ENCODE measurements around the gene ZNFX1. TPM values are rescaled to one million over a fixed set of nuclear protein-coding genes. Genes with fewer than 3 reads are reported as not detected.

Gene ZNFX1
- total RNA-seq, 1 experiment from 2014 or later, result 11.0 TPM

GRCh38 chr20:49288250-49288751 is 10.4 kb upstream of the ZNFX1 start (continued):
- no peak for TF ChIP-seq ZNF138 (CRISPR knock-in tag; conservative IDR thresholded peaks at IDR 0.05)
- TF ChIP-seq ATF1 (CRISPR knock-in tag; IDR thresholded peaks at IDR 0.05), result no peak
- no peak for TF ChIP-seq GRHL2 (CRISPR knock-in tag; IDR thresholded peaks at IDR 0.05; ENCODE audit: insufficient replicate concordance, severe bottlenecking)
- peak; percentile 59; the same call in 1 of the 2 replicates for TF ChIP-seq EMX1 (CRISPR knock-in tag; IDR thresholded peaks at IDR 0.05)
- TF ChIP-seq RELA (CRISPR knock-in tag; IDR thresholded peaks at IDR 0.05; ENCODE audit: borderline replicate concordance), result no peak
- TF ChIP-seq IRF2 (CRISPR knock-in tag; IDR thresholded peaks at IDR 0.05; ENCODE audit: borderline replicate concordance, low read depth), result no peak
- TF ChIP-seq TEAD1 (CRISPR knock-in tag; IDR thresholded peaks at IDR 0.05), result no peak
- TF ChIP-seq NR2C2 (CRISPR knock-in tag; IDR thresholded peaks at IDR 0.05), result no peak
- TF ChIP-seq PREB (CRISPR knock-in tag; IDR thresholded peaks at IDR 0.05; ENCODE audit: borderline replicate concordance), result no peak
- peak; percentile 61 for TF ChIP-seq ZNF671 (CRISPR knock-in tag; IDR thresholded peaks at IDR 0.05)
- no peak for TF ChIP-seq ZNF423 (CRISPR knock-in tag; IDR thresholded peaks at IDR 0.05)
- TF ChIP-seq, protein P1, sequence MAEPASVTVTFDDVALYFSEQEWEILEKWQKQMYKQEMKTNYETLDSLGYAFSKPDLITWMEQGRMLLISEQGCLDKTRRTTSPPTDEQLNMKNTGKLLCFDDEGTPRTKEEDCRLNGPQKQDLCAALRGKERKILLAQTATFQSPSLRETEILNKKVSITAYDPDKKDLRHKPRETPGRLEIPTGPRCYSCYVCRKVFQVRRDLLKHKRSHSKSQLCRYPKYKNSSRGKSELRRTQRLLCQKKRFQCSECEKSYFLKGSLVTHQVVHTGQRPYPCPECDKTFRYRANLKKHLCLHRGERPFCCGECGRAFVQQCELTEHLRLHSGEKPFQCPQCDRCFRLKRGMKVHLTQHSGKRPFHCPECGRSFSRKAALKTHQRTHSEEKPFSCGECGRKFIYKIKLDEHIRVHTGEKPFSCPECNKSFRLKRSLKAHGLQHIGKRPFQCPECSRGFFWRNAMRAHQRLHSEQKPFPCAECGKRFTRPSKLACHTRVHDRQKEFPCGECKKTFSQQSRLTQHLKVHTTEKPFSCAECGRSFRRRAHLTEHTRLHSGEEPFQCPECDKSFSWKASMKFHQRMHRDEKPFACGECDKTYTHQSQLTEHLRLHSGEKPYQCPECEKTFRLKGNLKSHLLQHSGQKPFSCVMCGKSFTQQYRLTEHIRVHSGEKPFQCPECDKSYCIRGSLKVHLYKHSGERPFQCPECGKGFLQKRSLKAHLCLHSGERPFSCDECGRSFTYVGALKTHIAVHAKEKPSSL (CRISPR knock-in tag; conservative IDR thresholded peaks at IDR 0.05), result no peak; the same call in 1 of the 2 replicates
- TF ChIP-seq, protein P2, sequence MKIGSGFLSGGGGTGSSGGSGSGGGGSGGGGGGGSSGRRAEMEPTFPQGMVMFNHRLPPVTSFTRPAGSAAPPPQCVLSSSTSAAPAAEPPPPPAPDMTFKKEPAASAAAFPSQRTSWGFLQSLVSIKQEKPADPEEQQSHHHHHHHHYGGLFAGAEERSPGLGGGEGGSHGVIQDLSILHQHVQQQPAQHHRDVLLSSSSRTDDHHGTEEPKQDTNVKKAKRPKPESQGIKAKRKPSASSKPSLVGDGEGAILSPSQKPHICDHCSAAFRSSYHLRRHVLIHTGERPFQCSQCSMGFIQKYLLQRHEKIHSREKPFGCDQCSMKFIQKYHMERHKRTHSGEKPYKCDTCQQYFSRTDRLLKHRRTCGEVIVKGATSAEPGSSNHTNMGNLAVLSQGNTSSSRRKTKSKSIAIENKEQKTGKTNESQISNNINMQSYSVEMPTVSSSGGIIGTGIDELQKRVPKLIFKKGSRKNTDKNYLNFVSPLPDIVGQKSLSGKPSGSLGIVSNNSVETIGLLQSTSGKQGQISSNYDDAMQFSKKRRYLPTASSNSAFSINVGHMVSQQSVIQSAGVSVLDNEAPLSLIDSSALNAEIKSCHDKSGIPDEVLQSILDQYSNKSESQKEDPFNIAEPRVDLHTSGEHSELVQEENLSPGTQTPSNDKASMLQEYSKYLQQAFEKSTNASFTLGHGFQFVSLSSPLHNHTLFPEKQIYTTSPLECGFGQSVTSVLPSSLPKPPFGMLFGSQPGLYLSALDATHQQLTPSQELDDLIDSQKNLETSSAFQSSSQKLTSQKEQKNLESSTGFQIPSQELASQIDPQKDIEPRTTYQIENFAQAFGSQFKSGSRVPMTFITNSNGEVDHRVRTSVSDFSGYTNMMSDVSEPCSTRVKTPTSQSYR (CRISPR knock-in tag; IDR thresholded peaks at IDR 0.05), result no peak
- TF ChIP-seq, protein P3, sequence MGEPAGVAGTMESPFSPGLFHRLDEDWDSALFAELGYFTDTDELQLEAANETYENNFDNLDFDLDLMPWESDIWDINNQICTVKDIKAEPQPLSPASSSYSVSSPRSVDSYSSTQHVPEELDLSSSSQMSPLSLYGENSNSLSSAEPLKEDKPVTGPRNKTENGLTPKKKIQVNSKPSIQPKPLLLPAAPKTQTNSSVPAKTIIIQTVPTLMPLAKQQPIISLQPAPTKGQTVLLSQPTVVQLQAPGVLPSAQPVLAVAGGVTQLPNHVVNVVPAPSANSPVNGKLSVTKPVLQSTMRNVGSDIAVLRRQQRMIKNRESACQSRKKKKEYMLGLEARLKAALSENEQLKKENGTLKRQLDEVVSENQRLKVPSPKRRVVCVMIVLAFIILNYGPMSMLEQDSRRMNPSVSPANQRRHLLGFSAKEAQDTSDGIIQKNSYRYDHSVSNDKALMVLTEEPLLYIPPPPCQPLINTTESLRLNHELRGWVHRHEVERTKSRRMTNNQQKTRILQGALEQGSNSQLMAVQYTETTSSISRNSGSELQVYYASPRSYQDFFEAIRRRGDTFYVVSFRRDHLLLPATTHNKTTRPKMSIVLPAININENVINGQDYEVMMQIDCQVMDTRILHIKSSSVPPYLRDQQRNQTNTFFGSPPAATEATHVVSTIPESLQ (CRISPR knock-in tag; IDR thresholded peaks at IDR 0.05), result no peak
- TF ChIP-seq, protein P4, sequence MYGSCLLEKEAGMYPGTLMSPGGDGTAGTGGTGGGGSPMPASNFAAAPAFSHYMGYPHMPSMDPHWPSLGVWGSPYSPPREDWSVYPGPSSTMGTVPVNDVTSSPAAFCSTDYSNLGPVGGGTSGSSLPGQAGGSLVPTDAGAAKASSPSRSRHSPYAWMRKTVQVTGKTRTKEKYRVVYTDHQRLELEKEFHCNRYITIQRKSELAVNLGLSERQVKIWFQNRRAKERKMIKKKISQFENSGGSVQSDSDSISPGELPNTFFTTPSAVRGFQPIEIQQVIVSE (CRISPR knock-in tag; IDR thresholded peaks at IDR 0.05; ENCODE audit: borderline replicate concordance), result no peak
- no peak for TF ChIP-seq NR1H2 (CRISPR knock-in tag; IDR thresholded peaks at IDR 0.05)
- TF ChIP-seq CREM (CRISPR knock-in tag; IDR thresholded peaks at IDR 0.05), result no peak
- TF ChIP-seq CREB1 (CRISPR knock-in tag; IDR thresholded peaks at IDR 0.05), result no peak
- TF ChIP-seq PRRX2 (CRISPR knock-in tag; IDR thresholded peaks at IDR 0.05), result peak; percentile 92; the same call in 1 of the 2 replicates
- TF ChIP-seq, protein P5, sequence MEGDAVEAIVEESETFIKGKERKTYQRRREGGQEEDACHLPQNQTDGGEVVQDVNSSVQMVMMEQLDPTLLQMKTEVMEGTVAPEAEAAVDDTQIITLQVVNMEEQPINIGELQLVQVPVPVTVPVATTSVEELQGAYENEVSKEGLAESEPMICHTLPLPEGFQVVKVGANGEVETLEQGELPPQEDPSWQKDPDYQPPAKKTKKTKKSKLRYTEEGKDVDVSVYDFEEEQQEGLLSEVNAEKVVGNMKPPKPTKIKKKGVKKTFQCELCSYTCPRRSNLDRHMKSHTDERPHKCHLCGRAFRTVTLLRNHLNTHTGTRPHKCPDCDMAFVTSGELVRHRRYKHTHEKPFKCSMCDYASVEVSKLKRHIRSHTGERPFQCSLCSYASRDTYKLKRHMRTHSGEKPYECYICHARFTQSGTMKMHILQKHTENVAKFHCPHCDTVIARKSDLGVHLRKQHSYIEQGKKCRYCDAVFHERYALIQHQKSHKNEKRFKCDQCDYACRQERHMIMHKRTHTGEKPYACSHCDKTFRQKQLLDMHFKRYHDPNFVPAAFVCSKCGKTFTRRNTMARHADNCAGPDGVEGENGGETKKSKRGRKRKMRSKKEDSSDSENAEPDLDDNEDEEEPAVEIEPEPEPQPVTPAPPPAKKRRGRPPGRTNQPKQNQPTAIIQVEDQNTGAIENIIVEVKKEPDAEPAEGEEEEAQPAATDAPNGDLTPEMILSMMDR (IDR thresholded peaks at IDR 0.05), result no peak
- no peak for TF ChIP-seq ZNF232 (CRISPR knock-in tag; IDR thresholded peaks at IDR 0.05)
- no peak for TF ChIP-seq FOXP1 (CRISPR knock-in tag; IDR thresholded peaks at IDR 0.05; ENCODE audit: borderline replicate concordance)
- TF ChIP-seq TP53 (CRISPR knock-in tag; IDR thresholded peaks at IDR 0.05), result no peak
- no peak for TF ChIP-seq SMAD4 (CRISPR knock-in tag; IDR thresholded peaks at IDR 0.05)
- no peak for TF ChIP-seq SOX15 (CRISPR knock-in tag; IDR thresholded peaks at IDR 0.05)
- TF ChIP-seq, protein P6, sequence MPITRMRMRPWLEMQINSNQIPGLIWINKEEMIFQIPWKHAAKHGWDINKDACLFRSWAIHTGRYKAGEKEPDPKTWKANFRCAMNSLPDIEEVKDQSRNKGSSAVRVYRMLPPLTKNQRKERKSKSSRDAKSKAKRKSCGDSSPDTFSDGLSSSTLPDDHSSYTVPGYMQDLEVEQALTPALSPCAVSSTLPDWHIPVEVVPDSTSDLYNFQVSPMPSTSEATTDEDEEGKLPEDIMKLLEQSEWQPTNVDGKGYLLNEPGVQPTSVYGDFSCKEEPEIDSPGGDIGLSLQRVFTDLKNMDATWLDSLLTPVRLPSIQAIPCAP (CRISPR knock-in tag; IDR thresholded peaks at IDR 0.05), result no peak

Data from WTC11 (cell line).